Heart left ventricle (tissue), 13 donors: ENCODE measurements around the gene CNTN4.

Experiments used
- CTCF ChIP-seq, 12 donors: fragments of 200-600 bp; sonication (generic) in 4 of 12; IDR thresholded peaks; one replicate each; pipeline versions ENCODE4 v1.5.0 to v1.8.0; 2018 to 2022; ENCODE audit warnings: antibody characterized with exemption in 12 of 12, mild to moderate bottlenecking in 5 of 12
- POLR2A ChIP-seq, 2 donors: fragments of 450-650 bp; IDR thresholded peaks; one replicate each; pipeline ENCODE4 v1.6.1; 2017; ENCODE audit warnings: antibody characterized with exemption in 2 of 2, mild to moderate bottlenecking in 2 of 2, moderate library complexity in 2 of 2
- donor health status: ischemic (EF 13 %, LVEDD 7.1; RV severe dilation, severe dysfunction).
- donor health status: DM: no; HTN: yes; CAD: no.
- donor health status: DM: no; HTN: no; CAD: no.
- donor health status: ischemic (EF 25% LVEDD 6.9; RV normal size, moderate dysfunction).
- donor health status: ischemic (EF 25% LVEDD 5.7; RV mildly dilated, moderate dysfunction).
- donor health status: ischemic (EF 35%, LVEDD 5.7; RV mildly dilated, moderate dysfunction).
- donor health status: nonischemic (EF 11% LVEDD 7.7; RV severe dilation, severe dysfunction).
- donor health status: DM: yes; HTN: yes; CAD: no.
- donor health status: PGD.
- donor health status: ischemic (EF 29% LVEDD 5.4; RV normal size, mild dysfunction).
- donor health status: nonischemic (EF 23%, LVEDD 6.1; RV moderate dilation, normal function).

- TF ChIP-seq POLR2A (IDR thresholded peaks at IDR 0.05) (no peak), CTCF (IDR thresholded peaks at IDR 0.05) (no peak)
These were observed 805.4 kb downstream of the CNTN4 start for GRCh38 chr3:2904054-2904453.
